Stimulated activated CD4-positive, alpha-beta T cell treated with anti-CD3 and anti-CD28 coated beads, Interleukin-1b, Interleukin-23, amount 100 ng/mL, for 1 hour (primary cell): Measurements from ENCODE around the gene ANAPC2.

Experiments used
- DNase-seq, 2 donors: peaks; one replicate each; pipeline ENCODE4 v3.0.0-alpha.2; 2020; ENCODE audit warnings: low read depth in 2 of 2

ANAPC2 gene

GRCh38 chr9:137215196-137215986 lies 27.0 kb upstream of the ANAPC2 start:
- no peak for DNase-seq

- DNase-seq: no peak
Observed at GRCh38 chr9:137214620-137215019, 26.3 kb upstream of the ANAPC2 start.

GRCh38 chr9:137213160-137214060 lies 25.1 kb upstream of the ANAPC2 start:
- DNase-seq: no peak

GRCh38 chr9:137212520-137212919 lies 24.2 kb upstream of the ANAPC2 start:
- no peak for DNase-seq

GRCh38 chr9:137211532-137211931 lies 23.2 kb upstream of the ANAPC2 start:
- DNase-seq: no peak

- no peak for DNase-seq
Observed at GRCh38 chr9:137206602-137207001, 18.2 kb upstream of the ANAPC2 start.

GRCh38 chr9:137205126-137206069 lies 17.0 kb upstream of the ANAPC2 start, which contains the start of the genes NDOR1 and TMEM203:
Gene NDOR1 (plus strand): TSS chr9:137205700. CDS start chr9:137205778, 78 bp downstream.
Gene TMEM203 (minus strand): TSS chr9:137205648. CDS start chr9:137205414, 234 bp downstream.
- peak; percentile 78 to 90 for DNase-seq

GRCh38 chr9:137204731-137205125 lies 16.4 kb upstream of the ANAPC2 start:
- no peak for DNase-seq

- DNase-seq: no peak
Observed at GRCh38 chr9:137202966-137203365, 14.6 kb upstream of the ANAPC2 start.

- DNase-seq: no peak
Observed at GRCh38 chr9:137201205-137201868, 13.0 kb upstream of the ANAPC2 start.

- peak; percentile 94 to 96 for DNase-seq
Observed at GRCh38 chr9:137200311-137201204, 12.2 kb upstream of the ANAPC2 start, which contains the start of gene TPRN. Gene TPRN (minus strand): TSS chr9:137200741. CDS start chr9:137200711, 30 bp downstream.

GRCh38 chr9:137199411-137200121 lies 11.2 kb upstream of the ANAPC2 start:
- DNase-seq: no peak

- DNase-seq: no peak
Observed at GRCh38 chr9:137198902-137199283, 10.5 kb upstream of the ANAPC2 start.

- no peak for DNase-seq
Observed at GRCh38 chr9:137198051-137198901, 9.9 kb upstream of the ANAPC2 start.

GRCh38 chr9:137195525-137196220 lies 7.3 kb upstream of the ANAPC2 start:
- no peak for DNase-seq

GRCh38 chr9:137194909-137195308 lies 6.5 kb upstream of the ANAPC2 start:
- no peak for DNase-seq

- no peak for DNase-seq
Observed at GRCh38 chr9:137194388-137194787, 6.0 kb upstream of the ANAPC2 start.

- no peak for DNase-seq
Observed at GRCh38 chr9:137193771-137194170, 5.4 kb upstream of the ANAPC2 start.
